Measurements from ENCODE around the gene ZBTB16.

Gene ZBTB16

GRCh38 chr11:114215428-114215827 lies 155.9 kb downstream of the ZBTB16 start:
- Mint-ChIP-seq H3K27ac (no peak overlapping the region), H3K4me3 (no peak overlapping the region)

DNA sequence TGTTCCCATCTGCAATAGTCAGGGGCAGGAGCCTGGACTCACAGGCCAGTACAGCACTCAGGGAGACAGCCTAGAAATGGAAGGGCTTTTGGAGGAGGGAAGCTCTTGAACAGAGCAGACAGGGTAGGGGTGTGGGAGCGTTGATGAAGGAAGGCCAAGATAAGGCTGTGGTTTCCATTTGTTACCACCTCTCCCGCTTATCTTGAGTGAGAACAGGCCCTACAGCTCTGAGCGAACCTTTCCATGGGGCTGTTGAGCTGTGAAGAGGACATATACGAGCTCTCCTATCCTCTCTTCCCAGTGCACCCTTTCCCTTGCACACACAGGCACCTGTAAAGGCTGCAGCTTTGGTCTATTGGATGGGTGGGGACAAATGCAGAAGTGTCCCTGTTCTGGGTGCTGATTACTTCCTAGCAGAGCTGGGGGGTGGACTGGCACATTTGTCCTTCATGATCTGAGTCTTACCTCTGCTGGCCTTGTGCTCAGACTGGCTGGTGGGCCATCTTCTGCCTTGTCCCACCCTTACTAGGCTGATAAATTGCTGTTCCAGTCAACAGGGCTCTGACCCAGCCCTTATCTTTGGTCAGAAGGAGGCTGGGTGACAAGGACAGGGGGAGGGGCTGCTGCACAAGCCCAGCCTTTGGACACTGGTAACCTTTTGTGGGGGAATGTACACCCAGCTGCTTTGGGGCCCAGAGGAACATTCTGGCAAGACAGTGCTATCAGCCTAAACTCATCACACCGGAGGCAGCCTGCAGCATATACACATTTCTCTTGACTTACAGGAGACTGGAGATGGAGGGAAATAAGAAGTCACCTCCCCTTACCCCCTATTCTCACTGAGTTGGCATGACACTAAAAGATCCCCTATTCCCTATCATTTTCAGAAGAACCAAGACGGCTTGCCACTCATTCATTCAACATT lies 156.6 kb downstream of the ZBTB16 start:
- H3K4me1 Mint-ChIP-seq (ENCODE audit: low read depth) = peaks cover 22% of the 10 kb centered on the region
- no peaks in the 10 kb centered on the region for H3K9me3 Mint-ChIP-seq (ENCODE audit: low read depth)
- peak overlapping the region; percentile 6 for H3K4me3 Mint-ChIP-seq
- H3K27me3 Mint-ChIP-seq = no peaks in the 10 kb centered on the region
- peaks cover 2% of the 10 kb centered on the region for H3K36me3 Mint-ChIP-seq
- no peak overlapping the region for H3K27ac Mint-ChIP-seq

More at GRCh38 chr11:114215428-114215827, 155.9 kb downstream of the ZBTB16 start:
- H3K4me1 Mint-ChIP-seq (ENCODE audit: low read depth) = peaks cover 22% of the 10 kb centered on the region
- no peaks in the 10 kb centered on the region for H3K27me3 Mint-ChIP-seq
- peaks cover 2% of the 10 kb centered on the region for H3K36me3 Mint-ChIP-seq
- H3K9me3 Mint-ChIP-seq (ENCODE audit: low read depth) = no peaks in the 10 kb centered on the region

GRCh38 chr11:114216796-114217180 lies 157.3 kb downstream of the ZBTB16 start:
- H3K4me3 Mint-ChIP-seq = peak overlapping the region; percentile 6
- H3K36me3 Mint-ChIP-seq = peaks cover 2% of the 10 kb centered on the region
- peaks cover 22% of the 10 kb centered on the region for H3K4me1 Mint-ChIP-seq (ENCODE audit: low read depth)
- H3K9me3 Mint-ChIP-seq (ENCODE audit: low read depth) = no peaks in the 10 kb centered on the region
- no peaks in the 10 kb centered on the region for H3K27me3 Mint-ChIP-seq
- no peak overlapping the region for H3K27ac Mint-ChIP-seq

DNA sequence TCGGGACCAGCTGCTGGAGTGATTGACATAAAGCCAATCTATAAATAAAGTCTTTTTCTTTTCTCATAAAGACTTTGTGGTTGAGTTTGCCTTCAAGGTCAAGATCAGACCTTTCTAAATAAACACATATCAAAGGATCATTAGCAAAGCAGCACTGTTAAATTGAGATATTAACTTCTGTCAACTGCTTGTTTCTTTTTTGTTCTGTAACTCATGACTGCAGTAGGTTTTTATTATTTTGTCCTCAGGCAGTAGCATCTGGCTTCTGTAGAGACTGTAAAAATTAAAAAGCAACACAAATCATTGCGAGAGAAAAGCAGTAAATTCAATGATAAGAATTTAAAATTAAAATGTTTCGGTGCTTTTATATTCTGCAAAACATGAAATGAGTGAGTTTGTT lies 159.0 kb downstream of the ZBTB16 start:
- no peak overlapping the region for H3K27ac Mint-ChIP-seq
- peaks cover 2% of the 10 kb centered on the region for H3K36me3 Mint-ChIP-seq
- H3K27me3 Mint-ChIP-seq = no peaks in the 10 kb centered on the region
- H3K4me3 Mint-ChIP-seq = no peak overlapping the region
- no peaks in the 10 kb centered on the region for H3K9me3 Mint-ChIP-seq (ENCODE audit: low read depth)
- H3K4me1 Mint-ChIP-seq (ENCODE audit: low read depth) = peaks cover 22% of the 10 kb centered on the region

DNA sequence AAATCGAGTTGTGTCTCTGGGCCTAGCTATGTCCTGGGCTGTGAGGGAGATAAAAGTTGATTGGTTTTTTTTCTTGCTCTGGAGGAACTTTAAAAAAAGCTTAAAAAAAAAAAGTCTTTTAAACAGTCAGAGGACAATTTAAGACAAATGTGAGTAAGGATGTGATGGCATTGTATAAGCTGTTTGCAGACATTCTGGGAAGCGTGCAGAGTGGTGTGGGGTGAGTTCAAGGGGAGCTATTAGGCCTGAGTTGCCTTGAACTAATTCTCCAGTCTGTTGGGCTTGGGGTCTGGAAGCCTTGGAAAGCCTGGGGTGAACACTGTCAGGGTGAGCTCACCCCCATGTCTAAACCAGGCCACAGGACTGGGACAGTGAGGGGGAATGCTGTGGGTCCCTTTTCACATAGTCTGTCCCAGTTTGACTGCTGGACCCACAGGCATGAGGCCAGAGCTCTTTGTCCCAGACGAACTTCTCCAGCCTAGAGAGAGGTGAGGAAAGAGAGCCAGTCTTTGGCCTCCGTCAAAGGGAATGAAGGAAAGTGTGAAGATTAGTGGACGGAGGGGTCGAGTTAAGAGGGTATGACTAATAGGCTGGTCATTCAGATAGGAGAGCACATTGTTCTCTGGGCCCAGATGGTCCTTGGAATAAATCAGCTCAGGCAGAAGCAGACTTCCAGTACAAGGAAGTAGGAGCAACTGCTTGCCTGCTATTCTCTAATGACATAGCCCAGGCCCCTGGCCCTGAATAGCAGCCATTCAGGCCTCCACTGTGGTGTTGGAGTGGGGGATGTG lies 160.2 kb downstream of the ZBTB16 start:
- Mint-ChIP-seq H3K36me3 (peaks cover 2% of the 10 kb centered on the region), H3K4me1 (ENCODE audit: low read depth) (peaks cover 22% of the 10 kb centered on the region), H3K9me3 (ENCODE audit: low read depth) (no peaks in the 10 kb centered on the region), H3K4me3 (no peak overlapping the region), H3K27me3 (no peaks in the 10 kb centered on the region), H3K27ac (no peak overlapping the region)

DNA sequence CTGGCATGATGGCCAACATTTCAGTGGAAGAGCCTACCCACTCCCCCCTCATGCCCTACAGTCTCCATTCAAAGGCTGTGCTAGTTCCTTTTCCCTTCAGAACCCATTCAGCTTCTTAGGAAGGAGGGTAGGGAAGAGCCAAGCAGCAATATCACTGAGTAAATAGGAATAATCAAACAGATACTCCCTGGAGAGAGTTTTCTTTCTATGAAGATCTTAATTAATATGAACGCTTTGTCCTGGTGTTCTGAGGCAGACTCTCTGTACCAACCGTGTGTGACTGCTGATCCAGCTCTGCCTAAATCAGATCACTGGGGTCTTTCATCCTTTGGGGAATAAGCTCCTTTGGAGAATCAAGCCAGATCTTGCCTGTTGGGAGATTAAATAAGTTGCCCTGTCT lies 161.5 kb downstream of the ZBTB16 start:
- Mint-ChIP-seq H3K9me3 (ENCODE audit: low read depth) (no peaks in the 10 kb centered on the region), H3K27me3 (no peaks in the 10 kb centered on the region), H3K27ac (no peak overlapping the region), H3K4me3 (no peak overlapping the region), H3K4me1 (ENCODE audit: low read depth) (peaks cover 23% of the 10 kb centered on the region), H3K36me3 (peaks cover 2% of the 10 kb centered on the region)

DNA sequence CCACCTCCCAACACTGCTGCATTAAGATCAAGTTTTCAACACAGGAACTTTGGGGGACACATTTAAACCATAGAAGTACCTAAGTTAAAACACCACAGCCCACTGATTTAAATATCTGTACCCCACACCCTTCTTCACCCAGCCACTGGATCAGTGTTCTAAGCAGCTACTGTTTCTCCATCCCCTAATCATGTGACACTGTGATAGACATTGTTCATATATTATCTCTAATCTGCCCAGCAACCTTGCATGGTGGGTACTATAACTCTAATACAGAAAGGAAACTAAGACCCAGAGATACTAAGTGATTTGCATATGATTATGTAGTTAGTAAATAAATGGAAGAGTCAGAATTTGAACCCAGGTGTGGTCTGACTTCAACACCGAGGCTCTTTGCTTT lies 166.2 kb downstream of the ZBTB16 start:
- Mint-ChIP-seq H3K4me1 (ENCODE audit: low read depth) (peaks cover 10% of the 10 kb centered on the region), H3K36me3 (no peaks in the 10 kb centered on the region), H3K4me3 (no peak overlapping the region), H3K9me3 (ENCODE audit: low read depth) (no peaks in the 10 kb centered on the region), H3K27me3 (no peaks in the 10 kb centered on the region), H3K27ac (no peak overlapping the region)

DNA sequence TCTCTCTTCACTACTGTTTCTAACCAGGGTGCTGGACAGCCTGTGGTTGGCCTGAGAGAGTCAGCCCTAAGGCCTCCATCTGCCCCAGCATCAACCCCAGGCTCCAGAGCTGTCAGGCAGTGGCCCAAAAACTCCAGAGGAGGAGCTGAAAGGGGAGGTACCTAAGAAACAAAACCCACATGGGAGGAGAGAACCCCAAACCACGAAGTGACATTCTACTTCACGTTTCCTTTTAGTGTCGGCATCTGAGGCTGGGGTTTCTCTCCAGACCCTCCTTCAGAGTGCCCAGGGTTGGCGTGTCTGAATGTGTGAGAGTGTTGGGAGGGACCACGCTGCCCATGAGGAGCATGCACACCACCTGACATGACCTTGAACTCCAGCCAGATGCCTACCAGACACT lies 166.8 kb downstream of the ZBTB16 start:
- no peak overlapping the region for H3K4me3 Mint-ChIP-seq
- H3K27me3 Mint-ChIP-seq = no peaks in the 10 kb centered on the region
- no peaks in the 10 kb centered on the region for H3K36me3 Mint-ChIP-seq
- no peak overlapping the region for H3K27ac Mint-ChIP-seq
- peaks cover 10% of the 10 kb centered on the region for H3K4me1 Mint-ChIP-seq (ENCODE audit: low read depth)
- H3K9me3 Mint-ChIP-seq (ENCODE audit: low read depth) = no peaks in the 10 kb centered on the region

DNA sequence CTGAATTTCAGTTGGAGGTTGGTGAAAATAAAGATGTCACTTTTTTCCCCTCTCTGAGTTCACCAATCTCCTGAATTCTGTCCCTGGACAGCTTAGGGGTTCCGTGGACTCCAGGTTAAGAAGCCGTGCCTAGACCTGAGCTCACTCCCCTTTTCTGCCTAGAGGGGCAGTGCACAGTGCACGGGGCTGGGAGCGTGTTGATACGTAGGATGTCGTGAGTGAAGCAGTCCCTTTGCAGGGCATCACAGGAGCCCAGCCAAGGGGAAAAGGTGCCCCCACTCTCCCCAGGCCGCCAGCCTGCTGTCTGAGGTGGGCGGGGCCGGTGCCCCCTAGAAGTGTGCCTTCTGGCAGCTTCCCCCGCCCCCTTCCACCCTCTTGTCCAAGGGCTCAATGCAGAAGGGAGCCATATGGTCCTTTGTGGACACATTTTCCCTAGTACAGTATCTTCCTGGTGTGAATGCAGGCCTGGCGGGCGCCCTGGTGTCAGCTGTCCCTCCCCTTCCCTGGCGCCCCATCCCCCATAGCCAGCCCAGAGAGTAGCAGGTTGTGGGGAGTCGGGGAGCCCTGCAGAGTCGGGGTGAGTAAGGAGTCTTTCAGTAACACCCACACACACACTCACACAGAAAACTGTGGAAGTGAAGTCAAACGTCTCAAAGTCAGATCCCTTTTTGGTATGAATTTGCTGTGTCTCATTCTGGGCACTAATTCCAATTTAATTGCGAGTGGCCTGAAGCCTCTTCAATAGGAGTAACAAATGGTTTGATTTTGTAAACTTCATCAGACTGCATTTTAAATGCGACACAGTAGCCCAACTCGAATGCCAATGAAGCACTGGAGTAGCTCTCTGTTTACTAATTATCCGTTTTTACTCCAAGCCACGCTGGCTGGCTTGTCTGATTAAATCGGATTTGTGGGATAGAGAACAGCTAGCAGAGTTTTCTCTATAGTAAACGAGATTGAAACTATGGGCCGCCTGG lies 169.2 kb downstream of the ZBTB16 start:
- no peaks in the 10 kb centered on the region for H3K36me3 Mint-ChIP-seq
- H3K9me3 Mint-ChIP-seq (ENCODE audit: low read depth) = no peaks in the 10 kb centered on the region
- no peak overlapping the region for H3K4me3 Mint-ChIP-seq
- H3K27me3 Mint-ChIP-seq = no peaks in the 10 kb centered on the region
- H3K27ac Mint-ChIP-seq = no peak overlapping the region
- H3K4me1 Mint-ChIP-seq (ENCODE audit: low read depth) = peaks cover 10% of the 10 kb centered on the region

- Mint-ChIP-seq H3K27me3 (no peaks in the 10 kb centered on the region), H3K9me3 (ENCODE audit: low read depth) (no peaks in the 10 kb centered on the region), H3K36me3 (no peaks in the 10 kb centered on the region), H3K4me1 (ENCODE audit: low read depth) (peaks cover 10% of the 10 kb centered on the region), H3K27ac (no peak overlapping the region), H3K4me3 (no peak overlapping the region)
These were observed 170.7 kb downstream of the ZBTB16 start for GRCh38 chr11:114230031-114230704.

DNA sequence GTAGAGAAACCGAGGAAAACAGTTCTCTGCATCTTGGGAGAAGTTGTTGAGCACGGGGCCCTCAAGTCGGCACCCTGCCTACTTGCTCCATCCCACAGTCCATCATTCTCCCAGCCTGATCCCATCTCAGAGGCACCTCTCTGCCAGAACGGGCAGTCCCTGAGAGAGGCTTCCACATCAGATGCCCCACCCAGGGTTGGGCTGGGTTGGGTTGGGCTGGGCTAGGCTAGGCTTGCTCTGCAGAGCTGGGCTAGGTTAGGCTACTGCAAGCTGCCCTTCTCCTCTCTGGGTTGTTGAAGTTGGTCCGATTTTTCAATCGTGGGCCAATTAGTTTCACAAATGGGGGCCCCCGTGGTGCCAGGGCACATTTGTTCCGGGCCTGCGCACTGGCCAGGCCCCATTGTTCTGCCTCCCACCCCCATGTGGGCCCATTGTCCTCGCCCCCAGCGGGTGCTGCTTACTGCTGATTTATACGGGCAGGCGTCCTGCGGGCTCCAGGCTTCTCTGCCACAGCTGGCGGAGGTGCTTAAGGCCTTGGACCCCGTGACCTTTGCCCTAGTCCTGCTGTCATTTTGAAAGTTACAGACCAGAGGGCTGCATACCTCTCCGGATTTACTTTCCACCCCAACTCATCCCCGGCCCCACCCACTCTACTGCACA lies 173.0 kb downstream of the ZBTB16 start:
- no peaks in the 10 kb centered on the region for H3K9me3 Mint-ChIP-seq (ENCODE audit: low read depth)
- no peak overlapping the region for H3K4me3 Mint-ChIP-seq
- no peaks in the 10 kb centered on the region for H3K27me3 Mint-ChIP-seq
- no peaks in the 10 kb centered on the region for H3K36me3 Mint-ChIP-seq
- no peak overlapping the region for H3K27ac Mint-ChIP-seq
- H3K4me1 Mint-ChIP-seq (ENCODE audit: low read depth) = no peaks in the 10 kb centered on the region

DNA sequence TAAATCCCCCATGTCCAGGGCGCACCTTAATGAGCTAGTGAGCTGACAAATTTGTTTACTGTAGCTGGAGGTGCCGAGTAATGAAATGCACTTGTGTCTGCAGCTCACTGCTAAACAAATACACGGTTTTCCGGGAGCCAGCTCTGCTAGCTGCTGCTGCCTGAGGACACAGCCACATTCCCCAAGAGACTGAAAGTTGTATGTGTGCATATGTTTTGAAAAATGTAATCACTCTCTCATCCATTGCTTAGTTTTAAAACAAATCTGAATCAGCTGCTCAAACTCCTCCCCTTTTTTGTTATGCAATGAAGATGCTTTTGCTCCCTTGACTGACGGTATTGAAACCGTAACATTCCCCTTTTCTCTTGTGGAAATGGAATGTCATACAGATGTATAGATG lies 174.2 kb downstream of the ZBTB16 start:
- H3K27me3 Mint-ChIP-seq = no peaks in the 10 kb centered on the region
- H3K4me3 Mint-ChIP-seq = no peak overlapping the region
- H3K9me3 Mint-ChIP-seq (ENCODE audit: low read depth) = no peaks in the 10 kb centered on the region
- H3K27ac Mint-ChIP-seq = no peak overlapping the region
- no peaks in the 10 kb centered on the region for H3K4me1 Mint-ChIP-seq (ENCODE audit: low read depth)
- H3K36me3 Mint-ChIP-seq = peaks cover 2% of the 10 kb centered on the region

DNA sequence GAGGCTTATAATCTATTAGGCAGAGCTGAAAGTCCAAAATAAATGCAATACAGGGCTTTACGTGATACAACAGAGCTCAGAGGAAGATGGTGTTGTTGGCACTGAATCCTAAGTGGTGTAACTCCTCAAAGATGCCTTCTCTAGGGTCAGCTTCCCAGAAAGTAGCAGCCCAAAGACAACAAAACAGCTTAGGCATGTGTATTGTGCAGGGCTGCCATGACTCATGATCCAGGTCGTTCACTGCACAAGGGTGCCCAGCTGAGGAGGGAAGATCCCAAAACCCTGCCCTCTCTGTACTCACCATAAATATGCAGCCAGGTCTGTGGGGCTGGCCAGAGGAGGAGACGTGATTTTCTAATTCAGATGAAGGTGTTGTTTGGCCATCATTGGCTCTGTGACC lies 177.3 kb downstream of the ZBTB16 start:
- H3K27me3 Mint-ChIP-seq = no peaks in the 10 kb centered on the region
- no peaks in the 10 kb centered on the region for H3K9me3 Mint-ChIP-seq (ENCODE audit: low read depth)

More for the DNA sequence above, 177.3 kb downstream of the ZBTB16 start:
- H3K4me3 Mint-ChIP-seq = no peak overlapping the region
- H3K27ac Mint-ChIP-seq = no peak overlapping the region
- no peaks in the 10 kb centered on the region for H3K4me1 Mint-ChIP-seq (ENCODE audit: low read depth)
- H3K36me3 Mint-ChIP-seq = peaks cover 2% of the 10 kb centered on the region
